Keratinocyte (primary cell): Measurements from ENCODE around the gene HAUS2. TPM values are rescaled to one million over a fixed set of nuclear protein-coding genes. Genes with fewer than 3 reads are reported as not detected.

Experiments used
- DNase-seq: peaks from one replicate; pipeline ENCODE4 v3.0.0-alpha.2; 2011; ENCODE audit warnings: low read depth, missing footprints, low spot score
- FAIRE-seq: peaks from 2 replicates; lab custom pipeline; 2011; peaks lifted over from hg19 to GRCh38; lab: Jason Lieb, UNC
- H2AFZ ChIP-seq: 2 replicates; pipeline ENCODE4 v1.6.0; 2012; ENCODE audit warnings: low read length, control low read depth, inconsistent platforms; ENCODE audit not compliant: control insufficient read depth
- H3K27ac ChIP-seq: 2 replicates; pipeline ENCODE4 v1.5.1; 2011; ENCODE audit warnings: low read length; ENCODE audit not compliant: control insufficient read depth, insufficient read depth
- H3K27me3 ChIP-seq: 3 replicates; pipeline ENCODE4 v1.6.0; 2011; ENCODE audit warnings: low read length; ENCODE audit not compliant: control insufficient read depth, insufficient read depth; ENCODE audit errors: extremely low read depth
- H3K36me3 ChIP-seq, 2 experiments: 2 replicates in 1 of 2; 3 replicates in 1 of 2; pipeline ENCODE4 v1.5.1; 2011; ENCODE audit warnings: low read length in 2 of 2, mild to moderate bottlenecking in 1 of 2; ENCODE audit not compliant: control insufficient read depth in 2 of 2, insufficient read depth in 2 of 2; ENCODE audit errors: extremely low read depth in 1 of 2
- H3K4me1 ChIP-seq: 3 replicates; pipeline ENCODE4 v1.5.1; 2011; ENCODE audit warnings: low read length; ENCODE audit not compliant: control insufficient read depth, insufficient read depth; ENCODE audit errors: extremely low read depth
- H3K4me2 ChIP-seq: 3 replicates; pipeline ENCODE4 v1.6.0; 2011; ENCODE audit warnings: low read depth, low read length; ENCODE audit not compliant: control insufficient read depth, insufficient read depth; ENCODE audit errors: extremely low read depth
- H3K4me3 ChIP-seq, 3 experiments: fragments of 200-600 bp in 1 of 3; sonication (generic) in 1 of 3; 2 replicates in 2 of 3; 3 replicates in 1 of 3; pipeline ENCODE4 v1.5.1; 2011 to 2016; ENCODE audit warnings: low read length in 3 of 3, mild to moderate bottlenecking in 3 of 3, control low read depth in 2 of 3, inconsistent platforms in 1 of 3, low read depth in 1 of 3, mixed read lengths in 1 of 3, mixed run types in 1 of 3, moderate library complexity in 1 of 3; ENCODE audit not compliant: control insufficient read depth in 2 of 3, insufficient read depth in 2 of 3; ENCODE audit errors: extremely low read depth in 1 of 3
- H3K79me2 ChIP-seq: 2 replicates; pipeline ENCODE4 v1.6.0; 2012; ENCODE audit warnings: low read length; ENCODE audit not compliant: control insufficient read depth, insufficient read depth
- H3K9ac ChIP-seq: 3 replicates; pipeline ENCODE4 v1.6.0; 2011; ENCODE audit warnings: low read length; ENCODE audit not compliant: control insufficient read depth, insufficient read depth; ENCODE audit errors: extremely low read depth
- H3K9me1 ChIP-seq: 3 replicates; pipeline ENCODE4 v1.6.0; 2011; ENCODE audit warnings: low read length; ENCODE audit not compliant: control insufficient read depth, insufficient read depth; ENCODE audit errors: extremely low read depth
- H3K9me3 ChIP-seq: 2 replicates; pipeline ENCODE4 v1.5.1; 2012; ENCODE audit warnings: low read depth, low read length; ENCODE audit not compliant: control insufficient read depth
- H4K20me1 ChIP-seq: 3 replicates; pipeline ENCODE4 v1.6.0; 2011; ENCODE audit warnings: low read length; ENCODE audit not compliant: control insufficient read depth, insufficient read depth; ENCODE audit errors: extremely low read depth
- CTCF ChIP-seq, 3 experiments: IDR thresholded peaks in 1 of 3; conservative IDR thresholded peaks in 1 of 3; optimal IDR thresholded peaks in 1 of 3; 2 replicates in 2 of 3; 3 replicates in 1 of 3; pipeline versions ENCODE3 to v1.5.1; 2011; ENCODE audit warnings: low read length in 3 of 3, mild to moderate bottlenecking in 3 of 3, moderate library complexity in 2 of 3, control low read depth in 1 of 3, inconsistent platforms in 1 of 3; ENCODE audit not compliant: insufficient read depth in 2 of 3; ENCODE audit errors: extremely low read depth in 1 of 3
- EZH2 ChIP-seq: IDR thresholded peaks from one replicate; pipeline ENCODE4 v1.6.1; 2012; ENCODE audit warnings: inconsistent platforms, mild to moderate bottlenecking, low read length, moderate library complexity
- dilution Hi-C: fragments of 300-500 bp; cut with MboI; formaldehyde crosslinking; loops from one replicate; pipeline ENCODE4 v1.7.0; 2020; ENCODE audit warnings: low sequenced_read_pairs; ENCODE audit not compliant: extremely low pct_ligation_motif_present
- polyA plus RNA-seq, 5 experiments: library from polyadenylated mRNA; depleted of rRNA in 3 of 5; stranded (reverse) in 3 of 5; stranded (forward) in 1 of 5; unstranded in 1 of 5; fragments of >200 nt; gene quantifications; 1 replicate in 1 of 5; 2 replicates in 3 of 5; 3 replicates in 1 of 5; pipeline versions ENCODE4 v1.2.1 to v1.2.3, GENCODE V29; 2011 to 2012; ENCODE audit warnings: missing spikeins in 2 of 5, low read depth in 1 of 5, low replicate concordance in 1 of 5

Gene HAUS2
- polyA plus RNA-seq, 1 donor (not counting 4 experiments of a cell fraction or from before 2014, with no cell fraction given): 36.3 TPM

- TF ChIP-seq CTCF (optimal IDR thresholded peaks at IDR 0.05 in 1 of 3, IDR thresholded peaks at IDR 0.05 in 1 of 3, conservative IDR thresholded peaks at IDR 0.05 in 1 of 3; ENCODE audit: extremely low read depth in 1 of 3, insufficient read depth in 2 of 3, low read length in 3 of 3) (no peak), EZH2 (no peak)
- H3K4me1 ChIP-seq: no peaks in the 10 kb centered on the region
- H3K9me3 ChIP-seq: no peaks in the 10 kb centered on the region
- H3K79me2 ChIP-seq: peaks cover 35% of the 10 kb centered on the region
- H4K20me1 ChIP-seq: no peaks in the 10 kb centered on the region
- H3K9ac ChIP-seq: no peak overlapping the region
- FAIRE-seq (peak; percentile 36), DNase-seq (no peak)
- no peak overlapping the region for H3K27ac ChIP-seq
- no peak overlapping the region for H3K4me2 ChIP-seq
- H2AFZ ChIP-seq: no peak overlapping the region
- H3K4me3 ChIP-seq: no peak overlapping the region
- H3K36me3 ChIP-seq: peaks cover 4 to 14% of the 10 kb centered on the region in 2 experiments
- dilution Hi-C loops: no loop called here
- no peaks in the 10 kb centered on the region for H3K9me1 ChIP-seq
- no peaks in the 10 kb centered on the region for H3K27me3 ChIP-seq
Observed at GRCh38 chr15:42508263-42508690, 40.4 kb upstream of the HAUS2 start.

- no peak overlapping the region for H3K9ac ChIP-seq
- no peaks in the 10 kb centered on the region for H3K9me1 ChIP-seq
- no peaks in the 10 kb centered on the region for H3K9me3 ChIP-seq
- FAIRE-seq: no peak
- dilution Hi-C loops: no loop called here
- TF ChIP-seq EZH2 (no peak), CTCF (optimal IDR thresholded peaks at IDR 0.05 in 1 of 3, IDR thresholded peaks at IDR 0.05 in 1 of 3, conservative IDR thresholded peaks at IDR 0.05 in 1 of 3; ENCODE audit: extremely low read depth in 1 of 3, insufficient read depth in 2 of 3, low read length in 3 of 3) (no peak)
- H3K27me3 ChIP-seq: no peaks in the 10 kb centered on the region
- no peak overlapping the region for H3K4me2 ChIP-seq
- H3K27ac ChIP-seq: no peak overlapping the region
- H3K79me2 ChIP-seq: peaks cover 25% of the 10 kb centered on the region
- peaks cover 4 to 23% of the 10 kb centered on the region in 2 experiments for H3K36me3 ChIP-seq
- H2AFZ ChIP-seq: no peak overlapping the region
- no peaks in the 10 kb centered on the region for H4K20me1 ChIP-seq
- H3K4me1 ChIP-seq: no peaks in the 10 kb centered on the region
- H3K4me3 ChIP-seq: no peak overlapping the region
- DNase-seq: no peak
Observed at GRCh38 chr15:42510258-42511006, 38.2 kb upstream of the HAUS2 start.
